GM12891 (cell line): ENCODE measurements around the gene DCC.

Experiments
- POLR2A ChIP-seq: IDR thresholded peaks from 2 replicates; pipeline ENCODE4 v1.6.1; 2011; ENCODE audit warnings: low read depth, low read length, control low read depth
- POLR2AphosphoS5 ChIP-seq: IDR thresholded peaks from 2 replicates; pipeline ENCODE4 v1.6.1; 2011; ENCODE audit warnings: low read depth, low read length, control low read depth
- TAF1 ChIP-seq: IDR thresholded peaks from 2 replicates; pipeline ENCODE4 v1.6.1; 2011; ENCODE audit warnings: low read depth, low read length, control low read depth

- TF ChIP-seq POLR2A (no peak), POLR2AphosphoS5 (no peak), TAF1 (no peak)
These were observed 178.1 kb downstream of the DCC start for GRCh38 chr18:52518086-52518485.
